HepG2 (cell line): ENCODE data around the gene SDCCAG8. TPM values are rescaled to one million over a fixed set of nuclear protein-coding genes. Genes with fewer than 3 reads are reported as not detected.

Source experiments
- ATAC-seq: fragments of 200-7000 bp; cut with Tn5 transposase; 3 replicates; pipeline ENCODE4 v1.9.1; 2020; ENCODE audit warnings: mild to moderate bottlenecking, moderate library complexity
- BruUV-seq: library from RNA; stranded (reverse); fragments of 400-500 nt; replicated peaks from 2 replicates; lab custom pipeline; 2021; lab: Mats Ljungman, UMichigan
- CTCF ChIA-PET: fragments of 300-600 bp; formaldehyde crosslinking; extraction: SDS; loops from one replicate; lab custom pipeline; 2021; ENCODE audit warnings: low total read pairs, inconsistent platforms, low intra/inter-chr PET ratio; lab: Yijun Ruan, JAX
- POLR2A ChIA-PET: fragments of 350-600 bp; sonication (Branson Sonifier 250); formaldehyde crosslinking; loops from one replicate; lab custom pipeline; 2020; ENCODE audit warnings: antibody characterized with exemption, inconsistent platforms; lab: Yijun Ruan, JAX
- DNase-seq: peaks from one replicate; pipeline ENCODE4 v3.0.0-alpha.2; 2015; ENCODE audit warnings: low spot score
- FAIRE-seq: peaks from 3 replicates; lab custom pipeline; 2011; peaks lifted over from hg19 to GRCh38; lab: Jason Lieb, UNC
- H2AFZ ChIP-seq: one replicate; pipeline ENCODE4 v1.6.1; 2011; ENCODE audit warnings: low read length, inconsistent platforms
- H3K27ac ChIP-seq: fragments of 300-600 bp; 3 replicates; pipeline ENCODE4 v1.8.0; 2011; ENCODE audit warnings: mixed run types, mild to moderate bottlenecking, mixed read lengths, low read length, inconsistent platforms; ENCODE audit not compliant: insufficient read depth; ENCODE audit errors: extremely low read length
- H3K27me3 ChIP-seq, 2 experiments: fragments of 200-600 bp in 1 of 2; 2 replicates in 1 of 2; 3 replicates in 1 of 2; pipeline versions ENCODE4 v1.6.0 to v1.8.0; 2011; ENCODE audit warnings: low read length in 2 of 2, mild to moderate bottlenecking in 2 of 2, moderate library complexity in 2 of 2, inconsistent platforms in 1 of 2; ENCODE audit not compliant: insufficient read depth in 2 of 2, control insufficient read depth in 1 of 2
- H3K36me3 ChIP-seq, 2 experiments: fragments of 200-600 bp in 1 of 2; replicated peaks in 1 of 2; 2 replicates in 1 of 2; 3 replicates in 1 of 2; pipeline versions ENCODE4 v1.5.1 to v1.8.0; 2011; ENCODE audit warnings: low read length in 2 of 2, inconsistent platforms in 1 of 2; ENCODE audit not compliant: insufficient read depth in 2 of 2, control insufficient read depth in 1 of 2
- H3K4me1 ChIP-seq: 2 replicates; pipeline ENCODE4 v1.5.1; 2012; ENCODE audit warnings: low read length, inconsistent platforms; ENCODE audit not compliant: insufficient read depth
- H3K4me2 ChIP-seq: 2 replicates; pipeline ENCODE4 v1.6.0; 2011; ENCODE audit warnings: low read depth, low read length, inconsistent platforms
- H3K4me3 ChIP-seq, 3 experiments: fragments of 200-600 bp in 1 of 3; sonication (generic), shearing (Covaris generic) in 1 of 3; replicated peaks in 1 of 3; 2 replicates each; pipeline ENCODE4 v1.5.1; 2011 to 2016; ENCODE audit warnings: low read length in 3 of 3, inconsistent platforms in 2 of 3, low read depth in 2 of 3, mild to moderate bottlenecking in 2 of 3, control low read depth in 1 of 3, mixed read lengths in 1 of 3; ENCODE audit not compliant: insufficient read depth in 1 of 3
- H3K79me2 ChIP-seq: one replicate; pipeline ENCODE4 v1.6.1; 2011; ENCODE audit warnings: low read length, inconsistent platforms; ENCODE audit not compliant: insufficient read depth
- H3K9ac ChIP-seq: 2 replicates; pipeline ENCODE4 v1.6.0; 2011; ENCODE audit warnings: mild to moderate bottlenecking, low read depth, low read length, inconsistent platforms; ENCODE audit not compliant: insufficient read depth
- H3K9me3 ChIP-seq: 2 replicates; pipeline ENCODE4 v1.5.1; 2012; ENCODE audit warnings: mild to moderate bottlenecking, low read length
- H4K20me1 ChIP-seq: 2 replicates; pipeline ENCODE4 v1.6.0; 2011; ENCODE audit warnings: inconsistent platforms, mild to moderate bottlenecking, low read length, moderate library complexity; ENCODE audit not compliant: insufficient read depth
- ELF3 ChIP-seq: IDR thresholded peaks from 2 replicates; pipeline ENCODE4 v1.6.1; 2016; ENCODE audit warnings: missing genetic modification reagents, missing compliant biosample characterization
- HOMEZ ChIP-seq: IDR thresholded peaks from 2 replicates; pipeline ENCODE4 v1.6.1; 2016; ENCODE audit warnings: low read depth
- IKZF5 ChIP-seq: IDR thresholded peaks from 2 replicates; pipeline ENCODE4 v1.6.1; 2018; ENCODE audit warnings: missing genetic modification reagents, mild to moderate bottlenecking, missing compliant biosample characterization
- KDM4B ChIP-seq: sonication (generic); formaldehyde crosslinking; IDR thresholded peaks from 2 replicates; pipeline ENCODE4 v1.4.0; 2020; ENCODE audit warnings: missing genetic modification reagents
- SOX5 ChIP-seq: IDR thresholded peaks from 2 replicates; pipeline ENCODE4 v1.6.1; 2016; ENCODE audit warnings: borderline replicate concordance
- ZBTB21 ChIP-seq: sonication (generic); formaldehyde crosslinking; IDR thresholded peaks from 2 replicates; pipeline ENCODE4 v1.4.0; 2020; ENCODE audit warnings: missing genetic modification reagents
- ZNF232 ChIP-seq: sonication (generic); formaldehyde crosslinking; IDR thresholded peaks from 2 replicates; pipeline ENCODE4 v1.4.0; 2020; ENCODE audit warnings: missing genetic modification reagents, borderline replicate concordance
- ZNF317 ChIP-seq: sonication (generic); formaldehyde crosslinking; IDR thresholded peaks from 2 replicates; pipeline ENCODE4 v1.5.0; 2020; ENCODE audit warnings: mild to moderate bottlenecking, missing genetic modification reagents
- WGBS: methylation state at CpG from one replicate; pipeline ENCODE4 v1.1.6; 2017; ENCODE audit warnings: low lambda C conversion rate; 5-methylcytosine and 5-hydroxymethylcytosine counted together
- in situ Hi-C: cut with HindIII; loops from 2 replicates; pipeline ENCODE4 v1.10.0; 2017; ENCODE audit warnings: low pct_unique_long_range_greater_than_20kb; ENCODE audit not compliant: extremely low pct_ligation_motif_present
- intact Hi-C: fragments of 100-400 bp; cut with micrococcal nuclease; formaldehyde crosslinking; loops from one replicate; pipeline ENCODE4 v1.10.0; 2022; ENCODE audit not compliant: unreplicated experiment
- polyA plus RNA-seq, 8 experiments: library from polyadenylated mRNA; depleted of rRNA in 3 of 8; stranded (reverse) in 7 of 8; unstranded in 1 of 8; fragments of >200 nt; fragmentation: Illumina TruSeq in 4 of 8; extraction: Trizol in 4 of 8; gene quantifications; 2 replicates each; pipeline versions ENCODE4 v1.2.1 to v1.2.3, GENCODE V29; 2011 to 2016; ENCODE audit warnings: low read depth in 4 of 8, missing spikeins in 1 of 8, mixed read lengths in 1 of 8; ENCODE audit not compliant: insufficient read depth in 1 of 8
- total RNA-seq, 5 experiments: library from RNA; depleted of rRNA; stranded (reverse); fragments of >200 nt; fragmentation: Illumina TruSeq; extraction: Trizol; gene quantifications; 2 replicates each; pipeline ENCODE4 v1.2.3, GENCODE V29; 2016; ENCODE audit warnings: low read depth in 1 of 5

The SDCCAG8 gene
- total and polyA plus RNA-seq, 2 of the 13 experiments (the other 11 are each of a cell fraction or from before 2014, with no cell fraction given) = 9.5 to 13.4 TPM

GRCh38 chr1:243507001-243507671 lies 251.3 kb downstream of the SDCCAG8 start:
- no peak overlapping the region for H3K4me3 ChIP-seq
- in situ Hi-C loops (no loop called here), intact Hi-C loops (loop anchor here (10.0 kb wide), 1 partner anchor 162 kb away; no protein-coding TSS in a partner anchor)
- H3K27ac ChIP-seq = no peak overlapping the region
- H3K9ac ChIP-seq = no peak overlapping the region
- TF ChIP-seq HOMEZ (CRISPR knock-in tag) (peak; percentile 40; the same call in 1 of the 2 replicates), KDM4B (no peak), SOX5 (CRISPR knock-in tag) (peak; percentile 8; the same call in 1 of the 2 replicates), IKZF5 (CRISPR knock-in tag) (0 out of 2 replicates have a peak, but pooled peaks have one; percentile 33), ZBTB21 (CRISPR knock-in tag) (no peak), ELF3 (peak; percentile 53; the same call in 1 of the 2 replicates), ZNF317 (CRISPR knock-in tag) (peak; percentile 7; the same call in 1 of the 2 replicates), ZNF232 (no peak)
- H4K20me1 ChIP-seq = no peaks in the 10 kb centered on the region
- FAIRE-seq (no peak), DNase-seq (no peak), ATAC-seq (0 out of 3 replicates have a peak, but pooled peaks have one; percentile 14)
- H2AFZ ChIP-seq = no peak overlapping the region
- ChIA-PET POLR2A (no interaction called here), CTCF (no interaction called here)
- H3K9me3 ChIP-seq = no peaks in the 10 kb centered on the region
- BruUV-seq = no TSS peak
- H3K36me3 ChIP-seq = no peaks in the 10 kb centered on the region
- H3K4me1 ChIP-seq = peaks cover 32% of the 10 kb centered on the region
- 47% methylated on average over 3 of the region's 5 CpGs for WGBS
- H3K4me2 ChIP-seq = peak overlapping the region; percentile 21; the same call in 1 of the 2 replicates
- no peaks in the 10 kb centered on the region for H3K27me3 ChIP-seq
- H3K79me2 ChIP-seq = no peaks in the 10 kb centered on the region
